ENCODE measurements around the gene TK1.

The TK1 gene

DNA sequence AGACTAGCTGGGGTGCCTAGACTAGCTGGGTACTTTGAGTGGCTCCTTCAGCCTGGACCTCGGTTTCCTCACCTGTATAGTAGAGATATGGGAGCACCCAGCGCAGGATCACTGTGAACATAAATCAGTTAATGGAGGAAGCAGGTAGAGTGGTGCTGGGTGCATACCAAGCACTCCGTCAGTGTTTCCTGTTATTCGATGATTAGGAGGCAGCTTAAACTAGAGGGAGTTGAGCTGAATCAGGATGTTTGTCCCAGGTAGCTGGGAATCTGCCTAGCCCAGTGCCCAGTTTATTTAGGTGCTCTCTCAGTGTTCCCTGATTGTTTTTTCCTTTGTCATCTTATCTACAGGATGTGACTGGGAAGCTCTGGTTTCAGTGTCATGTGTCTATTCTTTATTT, 36.2 kb upstream of the TK1 start:
- DNase-seq: no peak

DNA sequence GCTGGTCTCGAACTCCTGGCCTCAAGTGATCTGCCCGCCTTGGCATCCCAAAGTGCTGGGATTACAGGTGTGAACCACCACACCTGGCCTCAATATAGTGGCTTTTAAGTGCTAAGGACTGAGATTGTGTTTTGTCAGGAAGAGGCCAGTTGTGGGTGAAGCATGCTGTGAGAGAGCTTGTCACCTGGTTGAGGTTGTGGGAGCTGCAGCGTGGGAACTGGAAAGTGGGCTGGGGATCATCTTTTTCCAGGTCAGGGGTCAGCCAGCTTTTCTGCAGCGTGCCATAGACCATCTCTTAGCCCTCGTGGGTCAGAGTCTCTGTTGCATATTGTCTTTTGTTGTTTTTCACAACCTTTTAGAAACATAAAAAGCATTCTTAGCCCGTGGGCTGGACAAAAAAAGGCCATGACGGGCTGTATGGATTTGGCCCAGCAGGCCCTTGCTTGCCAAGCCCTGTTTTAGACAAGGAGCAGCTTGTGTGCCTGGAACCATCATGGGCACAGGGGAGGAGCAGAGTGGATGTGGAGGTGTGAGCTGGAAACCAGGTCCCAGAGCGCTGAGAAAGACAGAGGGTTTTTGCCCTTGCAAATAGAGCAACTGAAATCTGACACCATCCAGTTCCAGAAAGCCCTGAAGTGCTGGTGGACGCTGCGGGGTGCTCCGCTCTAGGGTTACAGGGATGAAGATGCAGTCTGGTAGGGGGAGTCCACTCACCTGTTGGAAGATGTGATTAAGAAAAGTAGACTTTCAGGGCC, 32.7 kb upstream of the TK1 start:
- no peak for DNase-seq

DNA sequence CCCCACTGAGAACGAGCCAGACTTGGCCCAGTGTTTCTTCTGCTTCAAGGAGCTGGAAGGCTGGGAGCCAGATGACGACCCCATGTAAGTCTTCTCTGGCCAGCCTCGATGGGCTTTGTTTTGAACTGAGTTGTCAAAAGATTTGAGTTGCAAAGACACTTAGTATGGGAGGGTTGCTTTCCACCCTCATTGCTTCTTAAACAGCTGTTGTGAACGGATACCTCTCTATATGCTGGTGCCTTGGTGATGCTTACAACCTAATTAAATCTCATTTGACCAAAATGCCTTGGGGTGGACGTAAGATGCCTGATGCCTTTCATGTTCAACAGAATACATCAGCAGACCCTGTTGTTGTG, 27.8 kb upstream of the TK1 start:
- DNase-seq: no peak

DNA sequence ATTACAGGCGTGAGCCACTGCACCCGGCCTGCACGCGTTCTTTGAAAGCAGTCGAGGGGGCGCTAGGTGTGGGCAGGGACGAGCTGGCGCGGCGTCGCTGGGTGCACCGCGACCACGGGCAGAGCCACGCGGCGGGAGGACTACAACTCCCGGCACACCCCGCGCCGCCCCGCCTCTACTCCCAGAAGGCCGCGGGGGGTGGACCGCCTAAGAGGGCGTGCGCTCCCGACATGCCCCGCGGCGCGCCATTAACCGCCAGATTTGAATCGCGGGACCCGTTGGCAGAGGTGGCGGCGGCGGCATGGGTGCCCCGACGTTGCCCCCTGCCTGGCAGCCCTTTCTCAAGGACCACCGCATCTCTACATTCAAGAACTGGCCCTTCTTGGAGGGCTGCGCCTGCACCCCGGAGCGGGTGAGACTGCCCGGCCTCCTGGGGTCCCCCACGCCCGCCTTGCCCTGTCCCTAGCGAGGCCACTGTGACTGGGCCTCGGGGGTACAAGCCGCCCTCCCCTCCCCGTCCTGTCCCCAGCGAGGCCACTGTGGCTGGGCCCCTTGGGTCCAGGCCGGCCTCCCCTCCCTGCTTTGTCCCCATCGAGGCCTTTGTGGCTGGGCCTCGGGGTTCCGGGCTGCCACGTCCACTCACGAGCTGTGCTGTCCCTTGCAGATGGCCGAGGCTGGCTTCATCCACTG, 27.3 kb upstream of the TK1 start, which contains the start of gene BIRC5:
TSS of gene BIRC5 (plus strand) at position 238 of the 690 bp plus-strand sequence. CDS start at position 302, 64 bp downstream.
- DNase-seq: peak in 49 of 51 donors; percentile 32 to 93 (median 75)

DNA sequence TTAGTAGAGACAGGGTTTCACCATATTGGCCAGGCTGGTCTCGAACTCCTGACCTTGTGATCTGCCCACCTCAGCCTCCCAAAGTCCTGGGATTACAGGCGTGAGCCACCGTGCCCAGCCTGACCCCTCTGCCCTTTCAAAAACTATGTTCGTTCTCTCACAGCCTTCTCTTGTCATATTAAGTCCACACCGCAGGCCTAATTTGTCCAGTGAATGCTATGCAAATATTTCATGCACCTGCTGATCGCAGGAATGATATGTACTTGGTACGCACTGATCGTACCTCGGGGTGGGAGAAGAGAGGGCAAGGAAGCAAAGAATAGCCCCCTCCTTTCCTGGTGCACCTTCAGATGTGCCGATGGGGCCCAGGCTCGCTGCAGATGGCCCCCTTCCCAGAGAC, 24.2 kb upstream of the TK1 start:
- no peak for DNase-seq

DNA sequence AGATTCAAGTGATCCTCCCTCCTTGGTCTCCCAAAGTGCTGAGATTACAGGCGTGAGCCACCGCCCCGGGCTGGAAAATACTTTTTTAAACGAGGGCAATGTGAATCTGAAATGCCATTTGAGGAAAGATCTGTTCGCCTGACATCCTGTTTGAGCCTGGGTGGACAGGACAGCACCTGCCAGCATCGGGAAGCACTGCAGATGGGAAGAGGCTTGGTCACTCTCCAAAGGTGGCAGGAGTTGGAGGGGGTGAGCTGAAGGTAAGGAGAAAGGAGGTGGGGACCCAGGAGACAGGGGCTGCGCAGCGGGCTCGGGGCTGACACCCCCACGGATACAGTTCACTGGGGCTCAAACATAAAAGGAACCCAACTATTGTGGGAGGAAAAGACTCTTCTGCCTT, 23.3 kb upstream of the TK1 start:
- DNase-seq: no peak

DNA sequence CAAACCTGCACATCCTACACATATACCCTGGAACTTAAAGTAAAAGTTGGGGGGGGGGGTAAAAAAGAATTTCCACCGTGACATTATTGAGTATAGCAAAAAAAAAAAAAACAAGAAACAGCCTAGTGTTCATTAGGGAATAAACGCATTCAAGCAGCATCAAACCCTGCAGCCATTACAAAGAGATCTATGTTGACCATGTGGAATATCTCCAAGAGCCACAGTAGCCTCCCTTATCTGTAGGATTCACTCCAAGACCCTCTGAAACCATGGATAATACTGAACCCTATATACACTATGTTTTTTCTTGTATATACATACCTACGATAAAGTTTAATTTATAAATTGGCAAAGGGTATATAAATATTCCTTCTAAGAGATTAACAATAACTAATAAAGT, 21.6 kb upstream of the TK1 start:
- peak in 1 of 51 donors; percentile 15 for DNase-seq

DNA sequence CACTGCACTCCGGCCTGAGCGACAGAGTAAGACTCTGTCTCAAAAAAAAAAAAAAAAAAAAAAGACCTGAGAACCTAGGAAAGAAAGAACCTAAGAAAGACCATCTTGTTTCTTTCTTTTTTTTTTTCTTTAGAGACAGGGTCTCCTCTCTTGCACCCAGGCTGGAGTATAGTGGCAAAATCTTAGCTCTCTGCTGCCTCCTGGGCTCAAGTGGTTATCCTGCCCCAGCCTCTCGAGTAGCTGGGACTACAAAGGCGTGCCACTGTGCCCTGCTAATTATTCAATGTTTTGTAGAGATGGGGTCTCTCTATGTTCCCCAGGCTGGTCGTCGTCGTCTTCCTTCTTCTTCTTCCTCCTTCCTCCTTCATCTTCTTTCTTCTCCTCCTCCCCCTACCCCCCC, 19.4 kb upstream of the TK1 start:
- no peak for DNase-seq

DNA sequence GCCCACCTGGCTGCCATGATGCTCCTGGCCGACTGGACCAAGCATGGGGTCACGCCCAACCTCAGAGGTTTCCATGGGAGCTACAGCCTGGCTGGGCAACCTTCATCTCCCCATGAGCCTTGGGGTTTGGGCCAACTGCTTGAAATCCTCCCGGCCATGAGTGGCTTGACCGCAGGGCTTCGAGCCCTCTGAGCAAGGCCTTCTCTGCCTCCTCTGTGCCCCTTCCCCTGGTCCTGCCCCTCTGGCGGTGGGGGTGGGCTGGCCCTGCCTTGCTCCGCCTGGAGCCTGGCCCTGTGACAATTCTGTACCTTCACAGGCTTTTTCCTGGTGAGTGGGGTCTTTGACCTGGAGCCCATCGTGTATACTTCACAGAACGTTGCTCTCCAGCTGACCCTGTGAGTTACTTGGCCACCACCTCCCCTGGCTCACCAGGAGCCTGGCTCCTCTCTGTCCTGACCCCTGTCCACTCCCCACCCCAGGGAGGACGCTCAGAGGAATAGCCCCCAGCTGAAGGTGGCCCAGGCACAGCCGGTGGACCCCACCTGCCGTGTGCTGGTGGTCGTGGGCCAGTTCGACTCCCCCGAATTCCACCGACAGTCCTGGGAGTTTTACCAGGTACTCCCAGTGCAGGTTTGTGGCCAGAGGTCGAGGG, 18.4 kb upstream of the TK1 start:
- no peak for DNase-seq

DNA sequence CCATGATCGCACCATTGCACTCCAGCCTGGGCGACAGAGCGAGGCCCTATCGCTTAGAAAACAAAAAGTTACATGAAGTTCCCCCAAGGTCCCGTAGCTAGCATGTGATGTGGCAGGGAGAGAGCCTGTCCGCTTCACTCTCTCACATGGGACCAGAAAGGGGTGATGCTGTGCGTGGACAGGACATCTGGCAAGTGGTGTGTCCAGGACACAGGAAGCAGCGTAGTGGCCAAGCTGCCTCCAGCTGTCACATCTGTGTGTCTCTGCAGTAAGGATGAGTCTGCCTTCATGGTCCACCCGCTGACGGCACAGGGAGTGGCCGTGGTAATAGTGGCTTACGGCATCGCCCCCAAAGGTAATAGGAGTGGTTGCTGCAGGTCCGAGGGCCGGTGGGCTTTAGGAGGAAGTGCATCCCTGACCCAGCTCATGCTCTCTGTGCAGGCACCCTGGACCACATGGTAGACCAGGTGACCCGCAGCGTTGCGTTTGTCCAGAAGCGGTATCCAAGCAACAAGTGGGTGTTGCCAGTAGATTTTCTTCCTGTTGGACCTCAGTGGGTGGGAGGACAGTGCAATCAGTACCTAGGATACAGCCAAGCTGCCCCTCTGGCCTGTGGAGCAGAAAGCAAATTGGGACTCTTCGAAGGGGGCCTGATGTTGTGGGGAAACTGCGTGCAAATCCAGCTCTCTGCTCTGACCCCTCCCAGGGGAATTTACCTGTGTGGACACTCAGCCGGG, 17.7 kb upstream of the TK1 start:
- DNase-seq: no peak

DNA sequence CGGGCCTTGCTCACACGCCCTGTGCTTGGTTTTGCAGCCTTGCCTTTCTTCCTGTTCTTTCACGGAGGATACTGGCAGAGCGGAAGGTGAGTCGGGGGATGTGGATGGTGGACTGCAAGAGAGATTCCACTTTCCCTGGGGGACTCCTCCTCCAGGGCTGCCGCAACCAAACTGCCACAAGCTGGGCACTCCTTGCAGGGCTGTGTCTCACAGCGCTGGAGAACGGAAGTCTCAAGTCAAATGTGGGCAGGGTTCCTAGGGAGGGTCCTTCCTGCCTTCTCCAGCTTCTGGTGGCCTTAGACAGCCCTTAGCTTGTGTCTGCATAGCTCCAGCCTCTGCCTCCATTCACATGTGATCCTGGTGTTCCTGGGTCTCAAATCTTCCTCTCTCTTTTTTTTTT, 15.8 kb upstream of the TK1 start:
- no peak for DNase-seq

DNA sequence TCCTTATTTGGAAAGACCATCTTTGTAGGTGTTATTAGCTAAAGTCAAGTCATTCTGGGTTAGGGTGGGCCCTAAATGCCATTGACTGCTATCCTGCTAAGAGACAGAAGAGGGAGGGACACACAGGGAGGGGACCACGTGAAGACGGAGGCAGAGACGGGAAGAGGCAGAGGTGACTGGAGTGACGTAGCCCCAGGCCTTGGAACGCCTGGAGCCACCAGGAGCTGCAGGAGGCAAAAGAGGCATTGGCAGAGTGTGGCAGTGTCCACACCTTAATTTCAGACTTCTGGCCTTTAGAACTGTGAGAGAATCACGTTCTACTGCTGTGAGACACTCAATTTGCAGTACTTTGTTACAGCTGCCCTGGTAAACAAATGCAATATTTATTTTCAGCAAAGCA, 13.6 kb upstream of the TK1 start:
- DNase-seq: no peak

DNA sequence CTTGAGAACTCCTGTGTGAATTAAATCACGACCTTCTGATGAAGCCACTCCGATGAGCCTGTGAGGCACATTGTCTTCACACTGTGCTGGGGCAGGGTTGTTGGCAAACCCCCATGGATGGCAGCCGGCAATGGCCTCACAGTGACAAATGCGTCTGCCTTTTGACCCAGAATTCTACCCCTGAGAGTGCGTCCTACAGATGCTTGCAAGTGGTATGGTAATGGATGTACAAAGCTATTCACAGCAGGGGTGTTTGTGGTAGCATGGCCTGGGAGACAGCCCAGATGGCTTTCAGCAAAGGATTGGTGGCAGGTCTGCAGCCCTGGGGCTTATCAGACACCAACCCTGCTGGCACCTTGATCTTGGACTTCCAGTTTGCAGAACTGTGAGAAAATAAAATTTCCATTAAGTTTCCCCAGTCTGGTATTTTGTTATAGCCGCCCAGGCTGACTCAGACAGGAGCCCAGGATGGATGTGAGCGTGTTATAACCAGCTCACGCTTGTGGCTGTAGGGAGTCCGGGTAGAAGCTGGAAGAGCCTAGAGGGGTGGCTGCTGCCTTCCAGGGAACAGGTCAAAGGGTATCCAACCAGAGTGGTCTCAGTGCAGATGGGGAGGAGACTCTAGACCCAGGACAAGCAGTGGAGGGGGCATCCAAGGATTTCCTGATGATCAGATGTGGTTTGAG, 10.4 kb upstream of the TK1 start:
- peak in 17 of 51 donors; percentile 8 to 62 (median 26) for DNase-seq

DNA sequence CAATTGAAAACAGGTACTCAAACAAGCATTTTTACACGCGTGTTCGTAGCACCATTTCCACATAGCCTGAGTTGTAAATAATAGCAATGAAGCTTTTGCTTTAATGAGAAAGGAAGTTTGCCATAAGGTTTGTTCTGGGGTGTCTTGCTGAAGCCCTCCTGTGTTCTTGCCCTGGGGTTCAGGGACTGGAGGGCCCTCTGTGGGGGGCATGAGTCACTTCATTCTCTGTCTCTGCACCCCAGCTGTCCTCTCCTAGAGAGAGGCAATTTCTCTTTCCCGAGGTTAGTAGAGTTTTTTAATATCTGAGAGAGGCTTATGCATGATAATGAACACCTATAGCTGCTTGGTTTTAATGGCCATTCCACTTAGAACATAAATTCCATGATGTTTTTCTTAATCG, 9.9 kb upstream of the TK1 start:
- no peak for DNase-seq

DNA sequence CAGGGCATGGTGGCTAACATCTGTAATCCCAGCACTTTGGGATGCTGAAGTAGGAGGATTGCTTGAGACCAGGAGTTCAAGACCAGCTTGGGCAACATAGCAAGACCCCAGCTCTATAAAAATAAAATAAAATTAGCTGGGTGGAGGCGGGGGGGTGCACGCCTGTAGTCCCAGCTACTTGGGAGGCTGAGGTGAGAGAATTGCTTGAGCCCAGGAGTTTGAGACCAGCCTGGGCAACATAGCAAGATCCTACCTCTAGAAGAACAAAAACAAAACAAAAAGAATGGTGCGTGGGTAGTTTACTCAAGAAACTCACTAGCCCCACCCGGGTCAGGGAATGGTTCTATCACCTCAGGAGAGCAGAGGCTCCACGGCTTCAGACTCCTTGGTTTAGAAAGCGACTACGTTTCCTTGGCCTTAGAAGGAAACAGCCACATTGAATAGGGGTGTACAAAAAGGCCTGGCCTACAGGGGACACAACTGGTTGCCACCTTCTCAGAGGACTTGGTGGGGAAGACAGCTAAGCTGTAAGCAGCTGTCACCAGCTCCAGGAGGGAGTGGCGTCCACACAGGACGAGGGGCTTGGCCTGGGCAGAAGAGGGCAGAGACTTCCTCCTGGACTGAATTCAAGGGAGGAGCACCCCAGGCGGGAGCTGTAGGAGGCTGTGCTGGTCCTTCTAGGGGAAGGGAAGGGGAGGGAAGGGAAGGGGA, 716 bp downstream of the TK1 start:
- no peak for DNase-seq

DNA sequence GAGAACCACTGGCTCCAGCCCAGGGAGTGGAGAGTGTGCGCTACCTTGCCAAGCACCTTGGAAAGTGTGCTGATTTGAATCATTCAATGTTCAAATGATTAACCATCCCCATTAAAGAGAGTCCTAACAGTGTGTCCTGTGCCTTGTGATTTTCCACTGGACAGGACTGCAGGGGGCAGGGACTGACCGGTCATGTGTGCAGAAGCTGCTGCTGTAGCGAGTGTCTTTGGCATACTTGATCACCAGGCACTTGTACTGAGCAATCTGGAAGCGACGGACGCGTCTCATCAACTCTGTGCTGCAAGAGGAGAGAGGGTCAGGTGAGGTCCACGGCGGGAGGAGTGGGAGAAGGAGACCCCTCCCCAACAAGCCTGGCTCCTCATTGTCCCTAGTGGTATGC, 2.0 kb downstream of the TK1 start:
- no peak for DNase-seq

DNA sequence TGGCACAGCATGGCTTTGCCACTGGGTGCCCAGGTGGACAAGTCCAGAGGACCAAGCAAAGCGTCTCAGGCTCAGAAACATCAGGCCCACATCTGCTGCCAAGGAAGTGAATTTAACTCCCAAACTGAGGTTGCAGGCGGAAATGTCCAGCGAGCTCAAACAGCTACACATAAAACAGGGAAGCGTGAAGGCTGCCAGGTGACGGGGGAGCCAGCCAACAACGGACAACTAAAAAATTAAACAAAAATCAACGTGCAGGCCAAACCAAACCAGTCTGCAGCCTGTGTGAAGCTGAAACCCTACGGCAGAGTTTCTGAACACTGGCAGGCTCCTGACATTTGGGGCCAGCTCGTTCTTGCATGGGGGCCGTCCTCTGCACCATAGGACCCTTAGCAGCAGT, 2.5 kb downstream of the TK1 start:
- no peak for DNase-seq

DNA sequence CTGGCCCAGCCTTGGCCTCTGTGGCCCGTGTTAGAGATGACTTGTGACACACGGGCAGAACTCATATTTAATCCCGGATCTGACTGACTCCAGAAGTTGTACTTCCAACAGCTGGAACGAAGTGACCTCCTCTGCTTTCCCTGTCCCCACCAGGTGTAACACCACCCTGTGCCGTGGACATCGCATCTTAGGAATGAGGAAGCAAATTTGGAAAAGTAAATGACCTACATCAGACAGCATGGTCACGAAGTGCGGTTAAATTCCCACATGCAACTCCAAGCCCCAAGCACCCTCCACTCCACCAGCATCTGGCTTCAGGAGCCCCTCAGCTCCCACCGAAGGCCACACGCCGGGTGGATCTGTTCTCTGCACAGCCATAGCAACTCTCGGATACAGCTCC, 2.9 kb downstream of the TK1 start:
- no peak for DNase-seq

DNA sequence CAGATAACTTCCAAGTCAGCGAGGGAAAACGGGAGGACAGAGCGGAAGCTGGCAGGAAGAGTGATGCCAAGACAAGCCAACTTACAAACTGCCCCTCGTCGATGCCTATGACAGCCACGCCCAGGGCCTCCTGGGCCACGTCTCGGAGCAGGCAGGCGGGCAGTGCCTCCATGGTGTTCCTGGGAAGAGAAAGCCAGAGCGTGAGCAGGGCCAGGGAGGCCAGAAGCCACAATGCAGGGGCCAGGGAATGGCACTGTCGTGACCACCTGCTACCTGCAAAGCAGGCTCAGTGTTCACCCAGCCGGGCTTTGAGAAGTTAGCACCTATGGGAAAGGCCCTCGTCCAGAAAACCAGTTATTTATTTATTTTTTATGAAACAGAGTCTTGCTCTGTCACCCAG, 4.3 kb downstream of the TK1 start:
- no peak for DNase-seq

DNA sequence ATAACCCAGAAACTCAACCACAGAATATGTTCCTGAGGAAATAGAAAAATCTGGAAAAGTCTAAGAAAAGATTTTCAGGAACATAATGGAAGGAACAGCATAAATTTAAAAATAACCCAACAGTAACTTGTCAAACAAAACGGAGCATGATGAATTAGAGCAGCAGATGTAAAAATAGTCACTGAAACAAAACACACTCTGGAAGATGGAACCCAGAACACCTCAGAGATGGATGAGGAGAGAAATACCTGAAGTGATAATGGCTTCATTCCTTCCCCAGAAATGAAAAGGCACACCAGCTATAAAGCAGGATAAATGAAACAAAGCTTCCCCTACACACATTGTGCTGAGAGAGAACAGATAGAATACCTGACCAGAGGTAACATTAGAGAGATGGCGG, 6.3 kb downstream of the TK1 start:
- DNase-seq: no peak

DNA sequence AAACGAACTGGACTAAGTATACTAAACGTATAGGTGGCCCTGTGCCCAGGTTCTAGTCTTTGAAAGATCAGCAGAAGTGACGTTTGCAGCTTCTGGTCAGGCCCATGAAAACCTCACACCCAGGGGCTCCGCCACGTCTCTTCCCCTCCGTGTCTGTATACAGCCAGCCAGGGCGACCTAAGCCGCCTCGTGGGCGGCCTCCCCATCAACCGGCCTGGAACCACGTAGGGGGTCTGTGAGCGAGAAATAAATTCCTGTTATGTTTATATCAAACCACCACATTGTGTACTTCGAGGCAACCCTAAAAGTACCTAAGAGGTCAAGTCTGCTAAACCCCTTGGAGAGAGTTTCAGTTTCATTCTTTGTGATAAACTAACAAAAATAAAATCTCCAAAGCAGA, 6.8 kb downstream of the TK1 start:
- no peak for DNase-seq

Data from hypothalamus (tissue), 51 donors.